Smooth muscle cell (in vitro differentiated cells): Measurements from ENCODE around the gene URI1. TPM values are rescaled to one million over a fixed set of nuclear protein-coding genes. Genes with fewer than 3 reads are reported as not detected.

Experiments used
- DNase-seq: peaks from one replicate; lab custom pipeline; 2025; ENCODE audit not compliant: unreplicated experiment; lab: John Stamatoyannopoulos, UW
- H2AFZ ChIP-seq: fragments of 200-600 bp; sonication (generic); 2 replicates; pipeline ENCODE4 v1.6.0; 2016; ENCODE audit warnings: antibody characterized with exemption, low read depth, mild to moderate bottlenecking
- H3F3A ChIP-seq: fragments of 200-600 bp; sonication (generic); 2 replicates; pipeline ENCODE4 v1.6.0; 2017; ENCODE audit warnings: antibody characterized with exemption, low read depth
- H3K27ac ChIP-seq: fragments of 200-600 bp; sonication (generic); 2 replicates; pipeline ENCODE4 v1.5.1; 2016; ENCODE audit warnings: low read depth, mild to moderate bottlenecking
- H3K27me3 ChIP-seq: fragments of 200-600 bp; sonication (generic); 2 replicates; pipeline ENCODE4 v1.6.1; 2016; ENCODE audit warnings: low read depth, mild to moderate bottlenecking
- H3K36me3 ChIP-seq: fragments of 200-600 bp; sonication (generic); 2 replicates; pipeline ENCODE4 v1.5.1; 2016; ENCODE audit warnings: low read depth
- H3K4me1 ChIP-seq: fragments of 200-600 bp; sonication (generic); 2 replicates; pipeline ENCODE4 v1.5.1; 2016; ENCODE audit warnings: low read depth
- H3K4me2 ChIP-seq: fragments of 200-600 bp; sonication (generic); 2 replicates; pipeline ENCODE4 v1.6.0; 2016; ENCODE audit warnings: mild to moderate bottlenecking
- H3K4me3 ChIP-seq: fragments of 200-600 bp; sonication (generic); 2 replicates; pipeline ENCODE4 v1.5.1; 2016; ENCODE audit warnings: mild to moderate bottlenecking
- H3K79me2 ChIP-seq: fragments of 200-600 bp; sonication (generic); 2 replicates; pipeline ENCODE4 v1.6.0; 2016; ENCODE audit warnings: low read depth, mild to moderate bottlenecking
- H3K9ac ChIP-seq: fragments of 200-600 bp; sonication (generic); 2 replicates; pipeline ENCODE4 v1.6.0; 2016; ENCODE audit warnings: low read depth
- H3K9me3 ChIP-seq: fragments of 200-600 bp; sonication (generic); replicated peaks from 2 replicates; pipeline ENCODE4 v1.5.1; 2016; ENCODE audit warnings: low read depth
- H4K20me1 ChIP-seq: fragments of 200-600 bp; sonication (generic); 2 replicates; pipeline ENCODE4 v1.6.0; 2016; ENCODE audit warnings: low read depth
- WGBS: methylation state at CpG from one replicate; pipeline ENCODE4 v1.1.7; 2016; ENCODE audit warnings: low lambda C conversion rate; 5-methylcytosine and 5-hydroxymethylcytosine counted together
- polyA plus RNA-seq: library from polyadenylated mRNA; unstranded; fragments of >200 nt; fragmentation: Nextera tagmentation; extraction: Ambion mirVana; gene quantifications from 2 replicates; pipeline ENCODE4 v1.2.1, GENCODE V29; 2016
- small RNA-seq: library from RNA; depleted of rRNA; stranded (forward); fragments of <200 nt; gene quantifications from one replicate; pipeline ENCODE3, GENCODE V24; 2014
- total RNA-seq: library from RNA; depleted of rRNA; stranded (reverse); fragments of >200 nt; gene quantifications from 2 replicates; pipeline ENCODE4 v1.2.3, GENCODE V29; 2014
- TF ChIP-seq, protein P1 (sequence below): fragments of 200-600 bp; sonication (generic); IDR thresholded peaks from 2 replicates; pipeline ENCODE4 v1.5.1; 2017; ENCODE audit warnings: borderline replicate concordance, mild to moderate bottlenecking, antibody characterized with exemption; ENCODE audit not compliant: insufficient read depth, poor library complexity, severe bottlenecking

Gene URI1
- total and polyA plus RNA-seq, 2 experiments from 2014 or later, result 39.3 to 47.6 TPM

DNA sequence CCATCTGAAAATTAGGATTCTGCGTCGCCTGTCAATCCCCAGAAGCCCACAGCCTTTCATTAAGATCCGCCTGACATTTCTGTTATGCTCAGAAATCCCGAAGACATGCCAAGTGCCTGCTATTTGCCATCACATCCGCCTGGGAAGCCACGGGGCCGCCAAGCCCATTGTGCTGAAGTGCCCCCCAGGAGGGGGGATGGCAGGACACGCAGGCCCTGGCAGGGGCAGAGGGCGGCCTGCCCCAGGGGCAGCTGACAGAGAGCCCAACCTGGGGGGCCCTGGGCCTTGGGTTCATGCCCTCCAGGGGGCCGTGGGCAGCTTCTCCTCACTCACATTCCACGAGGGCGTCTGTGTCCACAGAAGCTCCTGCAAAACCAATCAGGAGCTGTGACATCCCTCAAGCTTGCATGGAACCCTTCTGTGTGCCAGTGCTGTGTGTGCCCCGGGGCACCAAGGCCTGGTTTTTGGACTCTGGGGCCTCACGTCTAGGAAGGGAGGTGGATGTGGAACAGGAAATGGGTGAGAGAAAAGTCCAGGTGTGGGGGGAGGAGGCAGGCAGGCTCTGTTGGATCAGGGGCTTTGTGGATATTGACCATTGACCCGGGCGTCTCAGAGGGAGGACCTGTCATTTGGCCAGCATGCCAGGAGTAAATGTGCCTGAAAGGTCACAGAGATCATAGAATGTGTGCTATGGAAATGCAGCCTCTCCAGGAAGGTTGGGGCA, 122.9 kb downstream of the URI1 start:
- no peak overlapping the region for H2AFZ ChIP-seq
- H3F3A ChIP-seq, result no peaks in the 10 kb centered on the region
- H3K9me3 ChIP-seq, result no peaks in the 10 kb centered on the region
- H3K4me2 ChIP-seq, result no peak overlapping the region
- WGBS, result 78% methylated on average over 16 of the region's 16 CpGs
- H3K27ac ChIP-seq, result no peak overlapping the region
- TF ChIP-seq, protein P1, sequence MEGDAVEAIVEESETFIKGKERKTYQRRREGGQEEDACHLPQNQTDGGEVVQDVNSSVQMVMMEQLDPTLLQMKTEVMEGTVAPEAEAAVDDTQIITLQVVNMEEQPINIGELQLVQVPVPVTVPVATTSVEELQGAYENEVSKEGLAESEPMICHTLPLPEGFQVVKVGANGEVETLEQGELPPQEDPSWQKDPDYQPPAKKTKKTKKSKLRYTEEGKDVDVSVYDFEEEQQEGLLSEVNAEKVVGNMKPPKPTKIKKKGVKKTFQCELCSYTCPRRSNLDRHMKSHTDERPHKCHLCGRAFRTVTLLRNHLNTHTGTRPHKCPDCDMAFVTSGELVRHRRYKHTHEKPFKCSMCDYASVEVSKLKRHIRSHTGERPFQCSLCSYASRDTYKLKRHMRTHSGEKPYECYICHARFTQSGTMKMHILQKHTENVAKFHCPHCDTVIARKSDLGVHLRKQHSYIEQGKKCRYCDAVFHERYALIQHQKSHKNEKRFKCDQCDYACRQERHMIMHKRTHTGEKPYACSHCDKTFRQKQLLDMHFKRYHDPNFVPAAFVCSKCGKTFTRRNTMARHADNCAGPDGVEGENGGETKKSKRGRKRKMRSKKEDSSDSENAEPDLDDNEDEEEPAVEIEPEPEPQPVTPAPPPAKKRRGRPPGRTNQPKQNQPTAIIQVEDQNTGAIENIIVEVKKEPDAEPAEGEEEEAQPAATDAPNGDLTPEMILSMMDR, result no peak
- H3K27me3 ChIP-seq, result no peaks in the 10 kb centered on the region
- no peak overlapping the region for H3K4me3 ChIP-seq
- no peaks in the 10 kb centered on the region for H3K79me2 ChIP-seq
- H3K9ac ChIP-seq, result no peak overlapping the region
- DNase-seq, result no peak
- H3K4me1 ChIP-seq, result peaks cover 8% of the 10 kb centered on the region
- no peaks in the 10 kb centered on the region for H4K20me1 ChIP-seq
- H3K36me3 ChIP-seq, result no peaks in the 10 kb centered on the region

DNA sequence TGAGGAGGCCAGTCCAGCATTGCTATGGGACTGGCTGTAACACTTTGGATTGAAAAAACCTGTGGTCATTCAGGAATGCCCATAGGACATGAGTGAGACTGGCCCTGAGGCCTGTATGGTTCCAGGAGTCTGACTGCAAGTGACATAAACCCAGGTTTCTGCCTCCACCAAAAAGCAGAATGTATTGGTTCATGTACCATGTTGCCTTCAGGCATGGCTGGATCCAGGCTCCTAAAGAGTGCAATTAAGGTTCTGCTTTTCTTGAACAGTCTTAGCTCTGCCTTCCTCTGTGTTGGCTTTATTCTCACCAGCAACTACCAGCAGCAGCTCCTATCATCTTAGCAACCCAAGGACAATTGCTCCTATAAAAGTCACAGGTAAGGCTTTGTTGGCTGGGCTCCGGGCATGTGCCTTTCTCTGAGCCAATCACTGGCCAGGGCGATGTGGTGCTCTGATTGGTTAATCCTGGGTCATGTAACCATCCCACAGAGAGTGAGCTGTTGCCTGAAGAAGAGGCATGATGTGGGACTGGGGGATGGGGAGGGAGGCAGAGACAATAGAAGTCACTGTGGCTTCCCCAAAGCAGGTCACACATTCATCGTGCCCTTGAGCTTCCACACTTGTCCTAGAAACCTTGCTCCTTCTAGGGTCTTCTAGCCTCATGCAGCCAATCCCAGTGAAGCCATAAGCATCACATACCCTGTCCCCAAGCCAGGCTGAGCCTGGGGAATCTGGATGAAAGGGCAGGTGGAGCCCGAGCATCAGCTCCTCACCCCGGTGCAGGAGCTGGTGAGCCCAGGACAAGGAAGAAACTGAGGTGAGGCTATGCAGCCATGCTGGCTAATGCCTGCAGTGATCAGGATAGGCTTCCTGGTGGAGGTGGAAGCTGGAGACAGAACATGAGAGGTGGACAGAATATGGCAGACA, 123.9 kb downstream of the URI1 start:
- Histone ChIP-seq H3F3A (no peaks in the 10 kb centered on the region), H3K27ac (no peak overlapping the region), H3K9ac (no peak overlapping the region), H3K4me2 (no peak overlapping the region), H3K4me1 (peaks cover 16% of the 10 kb centered on the region), H3K9me3 (no peaks in the 10 kb centered on the region), H3K36me3 (no peaks in the 10 kb centered on the region), H3K79me2 (no peaks in the 10 kb centered on the region), H3K27me3 (no peaks in the 10 kb centered on the region), H4K20me1 (no peaks in the 10 kb centered on the region), H3K4me3 (no peak overlapping the region), H2AFZ (no peak overlapping the region)
- TF ChIP-seq, protein P1, result no peak
- 94% methylated on average over 5 of the region's 5 CpGs for WGBS
- DNase-seq, result no peak

Small RNAs within 50 kb of the gene (small RNA-seq; reads per million reads assigned to genes)
- gene AC008798.1 (not detected), gene TAF9P3 (not detected)

Other genes starting within 250 kb of the URI1 start
- 22.7 and 29.7 TPM in 2 replicates for gene C19orf12, start 227.0 kb upstream of the URI1 start, total RNA-seq
- gene C19orf12, start 227.0 kb upstream of the URI1 start, polyA plus RNA-seq, result 30.0 TPM in 2 replicates
- 17.7 and 26.5 TPM in 2 replicates for gene CCNE1, start 130.2 kb upstream of the URI1 start, total RNA-seq
- 22.4 and 34.4 TPM in 2 replicates for gene CCNE1, start 130.2 kb upstream of the URI1 start, polyA plus RNA-seq